Dermis microvascular lymphatic vessel endothelial cell (primary cell): ENCODE data around the gene ATOSB. TPM values are rescaled to one million over a fixed set of nuclear protein-coding genes. Genes with fewer than 3 reads are reported as not detected.

Experiments used
- DNase-seq, 2 donors: peaks; one replicate each; pipeline versions ENCODE4 v3.0.0 to v3.0.0-alpha.2; 2010; ENCODE audit warnings: low read depth in 2 of 2
- total RNA-seq: library from RNA; depleted of rRNA; stranded (reverse); fragments of >200 nt; gene quantifications from 2 replicates; pipeline ENCODE4 v1.2.1, GENCODE V29; 2014

ATOSB gene
- total RNA-seq, 1 donor from 2014 or later: 6.0 TPM

GRCh38 chr9:35054871-35055644 lies 60.6 kb downstream of the ATOSB start:
- DNase-seq: no peak

DNA sequence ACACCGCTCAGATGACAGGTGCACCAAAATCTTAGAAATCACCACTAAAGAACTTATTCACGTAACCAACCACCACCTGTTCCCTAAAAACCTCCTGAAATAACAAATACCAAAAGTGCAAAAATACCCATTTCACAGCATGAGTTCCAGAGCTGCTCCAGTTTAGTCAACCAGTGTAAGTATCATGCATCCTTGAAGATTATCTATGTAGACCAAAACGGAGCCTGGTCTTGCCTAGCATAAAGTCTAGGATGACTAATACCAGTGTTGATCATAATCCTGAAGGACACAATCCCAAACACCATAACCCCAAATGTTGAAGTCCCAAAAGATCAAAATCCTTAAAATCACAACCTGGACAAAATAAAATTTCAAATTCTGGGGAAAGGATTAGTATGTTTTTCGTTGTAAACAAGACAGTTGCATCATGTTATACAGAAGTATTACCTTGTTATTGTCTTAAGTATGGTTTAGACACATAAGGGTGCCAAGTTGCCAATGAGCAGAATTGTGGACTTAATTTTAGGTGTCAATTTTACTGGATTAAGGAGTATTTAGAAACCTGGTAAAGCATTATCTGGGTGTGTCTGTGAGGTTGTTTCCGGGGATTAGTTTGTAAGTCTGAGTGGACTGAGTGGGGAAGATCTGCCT lies 61.4 kb downstream of the ATOSB start:
- DNase-seq: no peak

Other genes starting within 250 kb of the ATOSB start
- under 0.01 TPM in 1 of 2 replicates, not detected in the other for gene PHF24, start 157.6 kb downstream of the ATOSB start, total RNA-seq
- gene DNAJB5, start 126.1 kb downstream of the ATOSB start, total RNA-seq: 3.3 and 5.9 TPM in 2 replicates
- 509 and 563 TPM in 2 replicates for gene VCP, start 43.2 kb downstream of the ATOSB start, total RNA-seq
- gene FANCG, start 35.9 kb downstream of the ATOSB start, total RNA-seq: 13.9 and 19.3 TPM in 2 replicates
- 7.4 and 9.5 TPM in 2 replicates for gene PIGO, start 19.3 kb downstream of the ATOSB start, total RNA-seq
- gene STOML2, start 12.7 kb downstream of the ATOSB start, total RNA-seq: 199 and 234 TPM in 2 replicates
- gene UNC13B, start 46.1 kb upstream of the ATOSB start, total RNA-seq: 15.5 and 18.2 TPM in 2 replicates